T47D (cell line): ENCODE data around the gene CPT2.
"Not testable (repeated sequence)": the region's sequence is repeated elsewhere in the genome, so short reads cannot be mapped to it uniquely, and the experiment has no call there.

Experiments used
- DNase-seq, 2 experiments: peaks; one replicate each; pipeline versions ENCODE4 v3.0.0 to v3.0.0-alpha.2; 2011 to 2012; ENCODE audit warnings: low read depth in 1 of 2, low spot score in 1 of 2
- JUND ChIP-seq: IDR thresholded peaks from 2 replicates; pipeline ENCODE4 v1.6.1; 2012; ENCODE audit warnings: low read depth
- in situ Hi-C: cut with HindIII; loops from 2 replicates; pipeline ENCODE4 v1.10.0; 2016; ENCODE audit warnings: low sequenced_read_pairs, low pct_unique_long_range_greater_than_20kb

Gene CPT2

GRCh38 chr1:53187401-53187800, 9.2 kb upstream of the CPT2 start:
- DNase-seq = no peak
- in situ Hi-C loops = no loop called here

GRCh38 chr1:53188099-53188498, 8.5 kb upstream of the CPT2 start:
- no peak for DNase-seq
- in situ Hi-C loops = no loop called here
- no peak for TF ChIP-seq JUND

More at GRCh38 chr1:53187401-53187800, 9.2 kb upstream of the CPT2 start:
- no peak for TF ChIP-seq JUND

- in situ Hi-C loops = no loop called here
- no peak for TF ChIP-seq JUND
Observed at GRCh38 chr1:53189061-53189460, 7.6 kb upstream of the CPT2 start.

GRCh38 chr1:53190210-53190611, 6.4 kb upstream of the CPT2 start:
- no peak for DNase-seq
- in situ Hi-C loops = no loop called here
- no peak for TF ChIP-seq JUND

More at GRCh38 chr1:53189061-53189460, 7.6 kb upstream of the CPT2 start:
- no peak for DNase-seq

- no peak for DNase-seq
- TF ChIP-seq JUND = no peak
- in situ Hi-C loops = no loop called here
Observed at GRCh38 chr1:53195246-53196016, 1.2 kb upstream of the CPT2 start.

GRCh38 chr1:53196017-53196484, 573 bp upstream of the CPT2 start:
- DNase-seq = no peak
- no peak for TF ChIP-seq JUND
- in situ Hi-C loops = no loop called here

- in situ Hi-C loops = no loop called here
- no peak for TF ChIP-seq JUND
- DNase-seq = no peak
Observed at GRCh38 chr1:53197291-53198200, 922 bp downstream of the CPT2 start.

GRCh38 chr1:53198241-53198651, 1.6 kb downstream of the CPT2 start:
- DNase-seq = no peak
- in situ Hi-C loops = no loop called here
- TF ChIP-seq JUND = no peak

- in situ Hi-C loops = no loop called here
- DNase-seq = no peak
- TF ChIP-seq JUND = no peak
Observed at GRCh38 chr1:53203466-53203865, 6.8 kb downstream of the CPT2 start.

- DNase-seq, in situ Hi-C loops: not testable (repeated sequence)
Observed at GRCh38 chr1:53205496-53205895, 8.9 kb downstream of the CPT2 start.

- in situ Hi-C loops, DNase-seq: not testable (repeated sequence)
Observed at GRCh38 chr1:53206083-53206685, 9.6 kb downstream of the CPT2 start.

- DNase-seq = no peak
- in situ Hi-C loops = no loop called here
- no peak for TF ChIP-seq JUND
Observed at GRCh38 chr1:53206735-53207379, 10.2 kb downstream of the CPT2 start.
